ENCODE results near the gene PPIP5K2. TPM values are rescaled to one million over a fixed set of nuclear protein-coding genes. Genes with fewer than 3 reads are reported as not detected.
A peak's percentile ranks its signal among the peaks of the same experiment; 100 is the strongest.
"Not testable (repeated sequence)": the region's sequence is repeated elsewhere in the genome, so short reads cannot be mapped to it uniquely, and the experiment has no call there.

Gene PPIP5K2
- total RNA-seq = 54.5 TPM
- long read RNA-seq, partial matches to known transcripts = 9 of 10 reads
- long read RNA-seq, other reads (novel, unspliced or antisense) = 1 of 10 reads

GRCh38 chr5:103119765-103120606, at the start of gene PPIP5K2, which contains the start of gene GIN1:
TSS of gene PPIP5K2 (plus strand) at chr5:103120301. CDS start at chr5:103129590, 9,289 bp downstream.
TSS of gene GIN1 (minus strand) at chr5:103120138. CDS start at chr5:103108707, 11,431 bp downstream.
- DNase-seq (ENCODE audit: low spot score) = peak; percentile 97

DNA sequence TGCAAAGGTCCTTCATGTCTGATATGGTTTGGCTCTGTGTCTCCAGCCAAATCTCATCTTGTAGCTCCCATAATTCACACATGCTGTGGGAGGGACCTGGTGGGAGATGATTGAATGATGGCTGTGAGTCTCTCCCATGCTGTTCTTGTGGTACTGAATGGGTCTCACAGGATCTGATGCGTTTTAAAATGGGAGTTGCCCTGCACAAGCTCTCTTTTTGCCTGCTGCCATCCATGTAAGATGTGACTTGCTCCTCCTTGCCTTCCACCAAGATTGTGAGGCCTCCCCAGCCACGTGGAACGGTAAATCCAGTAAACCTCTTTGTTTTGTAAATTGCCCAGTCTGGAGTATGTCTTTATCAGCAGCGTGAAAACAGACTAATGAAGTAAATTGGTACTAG, 46.6 kb upstream of the PPIP5K2 start:
- not testable (repeated sequence) for DNase-seq (ENCODE audit: low spot score)

GRCh38 chr5:103075442-103075841, 44.7 kb upstream of the PPIP5K2 start:
- DNase-seq (ENCODE audit: low spot score) = no peak

- no peak for DNase-seq (ENCODE audit: low spot score)
Observed at GRCh38 chr5:103079796-103080195, 40.3 kb upstream of the PPIP5K2 start.

DNA sequence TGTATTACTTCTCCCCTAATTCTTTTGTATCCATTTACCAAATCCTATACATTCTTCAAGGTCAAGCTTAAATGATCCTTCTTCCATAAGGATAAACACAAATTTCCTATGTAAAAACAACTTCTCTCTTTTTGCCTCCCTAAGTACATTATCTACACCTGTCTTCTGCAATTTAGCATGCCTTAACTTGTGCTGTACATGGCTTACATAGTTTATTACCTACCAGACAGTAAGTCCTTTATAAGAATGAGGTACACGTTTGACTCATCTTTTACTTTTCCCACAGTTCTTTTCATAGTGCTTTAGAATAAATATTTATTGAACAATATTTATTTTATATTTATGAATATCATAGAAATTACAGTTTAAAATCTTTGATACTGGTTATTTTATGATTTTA, 33.6 kb upstream of the PPIP5K2 start:
- no peak for DNase-seq (ENCODE audit: low spot score)

GRCh38 chr5:103089272-103089671, 30.8 kb upstream of the PPIP5K2 start:
- DNase-seq (ENCODE audit: low spot score) = no peak

GRCh38 chr5:103090791-103091190, 29.3 kb upstream of the PPIP5K2 start:
- no peak for DNase-seq (ENCODE audit: low spot score)

DNA sequence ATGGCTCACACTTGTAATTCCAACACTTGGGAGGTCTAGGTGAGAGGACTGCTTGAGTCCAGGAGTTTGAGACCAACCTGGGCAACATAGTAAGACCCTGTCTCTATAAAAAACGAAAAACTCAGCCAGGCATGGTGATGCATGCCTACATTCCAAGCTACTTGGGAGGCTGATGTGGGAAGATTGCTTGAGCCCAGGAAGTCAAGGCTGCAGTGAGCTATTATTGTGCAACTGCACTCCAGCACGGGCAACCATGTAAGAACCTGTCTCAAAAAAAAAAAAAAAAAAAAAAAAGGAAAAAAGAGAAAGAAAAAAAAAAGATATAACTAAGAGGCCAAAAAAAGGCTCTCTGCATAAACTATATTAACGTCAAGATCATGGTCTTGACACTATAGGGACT, 27.4 kb upstream of the PPIP5K2 start:
- no peak for DNase-seq (ENCODE audit: low spot score)

- DNase-seq (ENCODE audit: low spot score) = no peak
Observed at GRCh38 chr5:103093727-103094126, 26.4 kb upstream of the PPIP5K2 start.

DNA sequence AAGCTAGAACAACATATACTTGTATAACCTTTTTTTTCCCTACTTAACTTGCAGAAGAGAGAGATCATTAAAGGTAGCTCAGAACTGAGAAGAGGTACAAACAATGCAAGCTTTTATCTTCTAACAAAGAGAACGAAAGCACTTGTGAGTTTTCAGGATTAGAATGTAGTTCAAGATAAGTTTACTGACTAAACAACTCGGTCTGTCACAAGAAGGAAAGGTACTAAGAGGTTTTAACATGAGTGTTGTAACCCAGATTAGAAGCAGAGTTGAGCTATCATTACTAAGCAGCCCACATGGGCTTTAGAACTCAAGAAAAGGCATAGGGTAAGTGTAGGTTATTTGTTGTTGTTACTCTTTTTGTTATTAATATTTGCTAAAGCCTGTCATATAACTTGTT, 25.4 kb upstream of the PPIP5K2 start:
- no peak for DNase-seq (ENCODE audit: low spot score)

GRCh38 chr5:103098993-103099392, 21.1 kb upstream of the PPIP5K2 start:
- DNase-seq (ENCODE audit: low spot score) = no peak

DNA sequence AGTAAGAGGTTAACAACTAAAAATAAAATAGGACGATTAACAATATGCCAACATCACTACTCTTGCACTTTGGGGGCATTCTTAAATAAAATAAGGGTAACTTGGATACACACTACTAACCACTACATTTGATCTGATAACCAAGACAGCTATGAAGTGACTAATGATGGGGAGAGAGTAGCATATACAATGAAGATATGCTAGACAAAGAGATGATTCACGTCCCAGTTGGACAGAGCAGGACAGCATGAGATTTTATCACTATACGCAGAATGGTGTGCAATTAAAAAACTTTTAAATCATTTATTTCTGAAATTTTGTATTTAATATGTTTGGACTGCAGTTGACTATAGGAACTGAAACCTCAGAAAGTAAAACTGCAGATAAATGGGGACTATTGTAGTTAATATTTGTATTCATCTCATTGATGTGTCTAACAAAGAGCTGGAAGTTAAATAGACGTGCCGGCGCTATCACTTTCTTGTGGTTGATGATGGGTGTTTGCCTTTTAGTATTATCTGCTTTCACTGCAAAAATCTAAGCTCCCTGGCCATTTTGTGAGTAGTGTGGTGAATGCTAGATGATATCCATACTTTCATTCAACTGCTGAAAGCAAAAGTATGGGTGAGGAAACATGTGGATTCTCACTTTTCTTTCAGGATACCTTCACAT, 18.9 kb upstream of the PPIP5K2 start:
- DNase-seq (ENCODE audit: low spot score) = no peak

DNA sequence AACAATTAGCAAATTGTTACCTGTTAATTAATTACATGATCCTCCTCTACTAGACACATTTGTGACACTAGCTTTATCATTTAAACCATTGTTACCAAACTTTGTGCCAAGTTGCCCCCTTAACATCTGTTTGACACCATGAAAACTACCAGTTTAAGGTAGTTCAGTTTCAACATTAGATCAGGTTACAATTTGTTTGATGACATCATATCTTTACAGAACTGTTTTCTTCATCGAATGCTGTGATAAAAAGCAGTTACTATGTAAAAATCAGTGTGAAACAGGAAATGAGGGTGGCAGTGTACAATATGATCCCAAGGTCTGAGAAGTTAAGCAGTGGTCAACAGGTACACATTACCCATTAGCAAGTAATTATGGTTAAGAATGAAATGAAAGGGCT, 17.9 kb upstream of the PPIP5K2 start:
- DNase-seq (ENCODE audit: low spot score) = no peak

GRCh38 chr5:103108086-103108485, 12.0 kb upstream of the PPIP5K2 start:
- DNase-seq (ENCODE audit: low spot score) = no peak

DNA sequence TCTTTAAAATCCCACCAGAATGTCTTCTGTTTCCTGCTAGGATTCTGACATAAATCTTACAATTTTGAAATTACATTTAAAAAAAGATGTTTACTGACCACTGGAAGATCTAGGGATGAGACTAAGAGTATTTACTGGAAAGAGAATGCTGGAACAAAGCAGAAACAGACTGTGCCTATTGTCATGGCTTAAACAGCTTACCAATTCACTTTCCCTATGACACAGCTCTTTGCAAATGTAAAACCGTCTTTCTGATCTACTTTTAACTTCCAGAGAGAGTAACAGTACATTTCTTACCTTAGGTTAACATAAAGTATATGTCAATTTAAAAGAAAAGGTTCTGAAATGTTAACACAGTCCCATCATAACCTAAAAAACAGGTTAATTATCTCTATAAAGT, 10.8 kb upstream of the PPIP5K2 start:
- no peak for DNase-seq (ENCODE audit: low spot score)

GRCh38 chr5:103110403-103110802, 9.7 kb upstream of the PPIP5K2 start:
- no peak for DNase-seq (ENCODE audit: low spot score)

DNA sequence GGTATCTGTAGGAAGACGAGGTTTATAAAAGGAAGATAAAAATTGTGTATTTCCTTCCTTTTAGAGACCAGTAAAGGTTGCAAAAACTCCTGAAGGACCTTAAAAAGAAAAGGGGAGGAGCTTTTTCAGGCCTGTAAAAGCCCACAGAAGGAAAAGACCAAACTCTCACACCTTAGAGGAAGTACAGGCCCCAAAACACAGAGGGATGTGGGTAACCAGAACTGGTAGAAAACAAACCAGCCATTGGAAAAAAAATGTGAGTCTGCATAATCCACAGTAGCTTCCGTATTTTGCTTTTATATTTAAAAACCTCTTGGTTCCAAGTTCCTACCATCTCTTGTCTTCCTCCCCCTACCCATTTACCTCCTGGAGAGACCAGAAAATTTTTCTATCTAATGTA, 8.6 kb upstream of the PPIP5K2 start:
- no peak for DNase-seq (ENCODE audit: low spot score)

DNA sequence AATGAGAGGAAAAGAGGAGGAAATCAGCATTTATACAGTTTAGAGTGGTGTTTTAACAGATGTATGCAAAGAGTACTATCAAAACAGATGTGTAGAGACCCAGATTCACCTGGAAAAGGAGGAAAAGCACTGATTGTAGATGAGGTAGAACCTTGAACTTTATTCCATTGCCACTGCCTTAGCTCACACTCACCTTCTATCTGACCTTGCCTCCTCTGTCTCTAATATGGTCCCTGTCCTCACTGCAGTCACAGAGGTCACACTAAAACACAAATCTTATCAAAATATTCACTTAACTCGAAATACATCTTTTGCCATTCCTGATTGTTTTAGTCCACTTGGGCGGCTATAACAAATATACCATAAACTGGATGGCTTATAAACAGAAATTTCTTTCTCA, 7.2 kb upstream of the PPIP5K2 start:
- no peak for DNase-seq (ENCODE audit: low spot score)

- no peak for DNase-seq (ENCODE audit: low spot score)
Observed at GRCh38 chr5:103114440-103114839, 5.7 kb upstream of the PPIP5K2 start.

DNA sequence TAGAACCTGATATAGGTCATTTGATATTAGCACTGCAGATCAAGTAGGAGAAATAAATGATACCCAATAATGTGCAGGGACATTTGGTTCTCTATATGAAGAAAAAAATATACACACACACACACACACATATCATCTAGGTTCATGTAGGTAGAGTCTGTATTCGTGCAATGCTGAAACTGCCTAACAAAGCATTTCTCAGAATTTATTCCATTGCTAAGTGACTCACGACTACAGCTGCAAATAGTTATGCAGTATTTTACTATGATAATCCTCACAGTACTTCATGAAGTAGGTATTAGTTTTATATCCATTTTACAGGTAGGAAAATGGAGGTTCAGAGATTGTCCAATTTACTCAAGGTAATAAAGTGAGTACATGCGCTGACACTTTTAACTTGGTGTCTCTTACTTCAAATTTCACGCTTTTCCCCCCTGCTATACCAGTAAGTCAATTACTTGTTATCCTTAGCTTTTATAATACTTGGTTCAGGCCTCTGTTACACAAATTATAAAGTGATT, 2.6 kb upstream of the PPIP5K2 start:
- no peak for DNase-seq (ENCODE audit: low spot score)

DNA sequence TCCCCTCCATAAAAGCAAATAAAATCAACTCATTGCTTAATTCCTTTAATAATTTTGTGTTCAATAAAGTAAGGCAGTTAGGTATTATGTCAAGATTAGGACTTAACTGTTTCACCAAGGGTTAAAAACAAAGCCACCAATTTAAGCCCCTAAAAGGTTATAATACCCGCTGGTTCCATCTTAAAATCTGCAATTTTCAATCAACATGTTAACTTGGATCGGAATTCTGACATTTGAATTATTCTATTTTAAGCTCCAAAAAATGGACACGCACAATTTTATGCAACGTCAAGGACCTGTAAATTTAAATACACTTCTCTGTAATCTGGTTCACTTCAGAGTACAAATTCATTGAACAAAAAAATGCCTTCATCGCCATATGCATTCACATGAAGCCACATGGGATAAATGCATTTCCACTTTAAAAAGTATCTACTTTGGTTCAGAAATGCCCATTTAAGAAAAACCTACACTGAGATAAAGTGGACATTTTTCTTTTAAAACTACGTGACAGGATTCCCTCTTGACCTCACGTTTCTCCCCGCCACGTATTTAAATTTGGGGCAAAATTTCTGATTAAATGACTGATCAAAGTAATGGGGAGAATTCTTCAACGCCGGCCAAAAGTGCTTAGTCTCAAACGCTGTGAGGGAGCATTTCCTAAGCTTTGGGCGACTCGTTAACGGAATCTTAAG, 884 bp upstream of the PPIP5K2 start:
- no peak for DNase-seq (ENCODE audit: low spot score)
